Eye (tissue), 1 donor: ENCODE measurements around the gene SSBP2.
"Not testable (repeated sequence)": the region's sequence is repeated elsewhere in the genome, so short reads cannot be mapped to it uniquely, and the experiment has no call there.

Experiments
- DNase-seq: peaks from one replicate; pipeline ENCODE4 v3.0.0-alpha.2; 2015

The SSBP2 gene

GRCh38 chr5:81726297-81726696 lies 24.6 kb downstream of the SSBP2 start:
- no peak for DNase-seq

DNA sequence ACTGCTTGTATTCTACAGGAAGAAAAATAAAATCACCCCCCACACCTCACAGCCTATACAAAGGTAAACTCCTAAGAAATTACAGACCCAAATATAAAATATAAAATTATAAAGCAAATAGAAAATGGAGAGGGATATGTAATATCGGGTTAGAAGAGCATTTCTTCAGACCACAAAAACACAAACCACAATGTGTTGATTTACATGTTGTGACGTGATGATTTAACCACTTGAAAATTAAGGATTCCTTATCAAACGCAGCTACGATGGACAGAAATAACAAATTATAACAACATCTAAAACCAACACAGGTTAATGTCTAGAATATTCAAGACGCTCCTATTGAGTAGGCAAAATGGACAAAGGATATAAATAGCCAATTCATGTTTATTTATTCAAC lies 26.3 kb downstream of the SSBP2 start:
- no peak for DNase-seq

DNA sequence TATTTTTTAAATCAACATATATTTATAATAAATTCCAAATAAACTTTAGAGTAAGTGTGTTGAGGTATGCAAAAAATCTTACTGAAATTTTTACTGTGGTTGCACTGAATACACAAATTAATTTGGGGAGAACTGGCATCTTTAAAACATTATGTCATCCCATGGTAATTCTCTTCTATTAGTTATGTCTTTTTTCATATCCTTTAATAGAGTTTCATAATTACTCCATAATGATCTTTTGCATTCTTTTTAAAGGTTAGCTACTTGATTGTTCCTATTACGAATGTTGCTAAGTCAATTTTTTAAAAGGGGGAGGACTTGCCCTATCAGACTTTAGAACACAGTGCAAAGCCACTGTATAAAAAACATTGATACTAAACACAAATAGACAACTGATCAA lies 26.8 kb downstream of the SSBP2 start:
- no peak for DNase-seq

GRCh38 chr5:81721049-81721448 lies 29.8 kb downstream of the SSBP2 start:
- no peak for DNase-seq

- no peak for DNase-seq
These were observed 31.1 kb downstream of the SSBP2 start for GRCh38 chr5:81719743-81720345.

DNA sequence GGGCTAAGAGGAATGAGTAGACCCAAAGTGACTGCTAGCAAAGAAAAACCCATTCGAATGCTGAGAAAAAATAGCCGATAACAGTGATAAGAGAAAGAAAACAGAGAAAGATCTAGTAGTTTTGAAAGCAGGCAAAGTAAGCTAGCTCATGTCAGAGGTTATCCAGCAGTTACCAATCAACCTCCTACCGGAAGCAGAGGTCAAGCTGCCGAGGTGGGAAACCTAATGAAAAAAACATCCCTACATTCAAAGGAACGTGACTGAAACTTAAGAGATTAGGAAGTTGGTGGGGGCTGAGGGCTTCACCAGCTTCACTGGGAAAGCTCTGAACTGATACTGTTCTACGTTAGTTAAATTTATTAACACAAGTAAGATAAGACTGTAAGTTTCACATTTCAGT lies 32.6 kb downstream of the SSBP2 start:
- no peak for DNase-seq

- DNase-seq: no peak
These were observed 33.0 kb downstream of the SSBP2 start for GRCh38 chr5:81717860-81718259.

DNA sequence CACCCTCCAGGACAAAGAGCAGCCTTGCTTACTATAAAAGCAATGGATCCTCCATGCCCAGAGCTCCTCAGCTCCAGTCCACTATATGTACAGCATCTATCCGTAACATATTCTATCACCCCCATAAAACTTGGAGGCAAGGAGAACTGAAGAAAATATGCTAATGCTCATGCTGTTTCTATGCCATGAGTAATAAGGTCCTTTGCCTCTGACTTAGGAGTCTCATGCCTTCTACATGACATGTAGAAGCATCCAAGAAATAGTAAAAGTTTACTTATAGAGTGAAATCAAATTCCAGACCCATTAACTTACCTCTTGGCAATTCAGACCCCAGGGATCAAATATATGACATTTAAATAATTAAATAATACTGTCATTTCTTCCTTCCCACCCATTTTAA lies 33.7 kb downstream of the SSBP2 start:
- no peak for DNase-seq

DNA sequence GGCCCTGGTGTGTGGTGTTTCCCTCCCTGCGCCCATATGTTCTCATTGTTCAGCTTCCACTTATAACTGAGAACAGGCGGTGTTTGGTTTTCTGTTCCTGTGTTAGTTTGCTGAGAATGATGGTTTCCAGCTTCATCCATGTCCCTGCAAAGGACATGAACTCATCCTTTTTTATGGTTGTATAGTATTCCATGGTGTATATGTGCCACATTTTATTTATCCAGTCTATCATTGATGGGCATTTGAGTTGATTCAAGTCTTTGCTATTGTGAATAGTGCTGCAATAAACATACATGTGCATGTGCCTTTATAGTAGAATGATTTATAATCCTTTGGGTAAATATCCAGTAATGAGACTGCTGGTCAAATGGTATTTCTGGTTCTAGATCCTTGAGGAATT lies 36.8 kb downstream of the SSBP2 start:
- DNase-seq: not testable (repeated sequence)

GRCh38 chr5:81708889-81709288 lies 42.0 kb downstream of the SSBP2 start:
- DNase-seq: no peak

- peak; percentile 33 for DNase-seq
These were observed 47.1 kb downstream of the SSBP2 start for GRCh38 chr5:81703840-81704239.

- DNase-seq: no peak
These were observed 50.7 kb downstream of the SSBP2 start for GRCh38 chr5:81700166-81700565.

DNA sequence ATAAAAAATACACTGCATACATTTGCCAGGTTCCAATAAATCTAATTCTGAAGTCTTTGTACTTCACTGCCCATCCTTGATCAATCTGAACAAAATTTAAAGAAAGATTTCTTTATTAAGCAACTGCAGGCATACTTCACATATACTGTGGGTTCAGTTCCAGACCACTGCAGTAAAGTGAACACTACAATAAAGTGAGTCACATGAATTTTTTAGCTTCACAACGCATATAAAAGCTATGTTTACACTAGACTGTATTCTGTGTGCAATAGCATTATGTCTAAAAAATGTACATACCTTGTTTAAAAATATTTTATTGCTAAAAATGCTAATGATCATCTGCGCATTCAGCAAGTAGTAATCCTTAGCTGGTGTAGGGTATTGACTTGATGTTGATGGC lies 52.1 kb downstream of the SSBP2 start:
- DNase-seq: no peak

GRCh38 chr5:81696418-81697397 lies 54.2 kb downstream of the SSBP2 start:
- no peak for DNase-seq

- DNase-seq: no peak
These were observed 56.2 kb downstream of the SSBP2 start for GRCh38 chr5:81694726-81695125.

DNA sequence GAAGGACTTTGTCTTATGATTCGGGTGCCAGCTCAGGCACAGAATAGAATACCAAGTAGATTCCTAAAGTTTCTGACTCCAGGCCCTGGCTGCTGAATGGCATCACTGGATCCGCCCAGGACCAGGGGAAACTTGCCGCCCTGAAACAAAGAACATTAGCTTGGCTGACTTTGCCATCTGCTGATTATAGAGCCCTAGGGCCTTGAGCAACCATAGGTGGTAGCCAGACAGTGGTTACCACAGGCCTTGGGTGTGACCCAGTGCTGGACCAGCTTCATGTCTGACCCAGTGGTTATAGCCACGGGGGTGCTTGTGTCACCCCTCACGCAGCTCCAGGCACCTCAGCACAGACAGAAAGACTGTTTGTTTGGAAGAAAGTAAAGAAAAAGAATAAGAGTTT lies 62.7 kb downstream of the SSBP2 start:
- DNase-seq: no peak

DNA sequence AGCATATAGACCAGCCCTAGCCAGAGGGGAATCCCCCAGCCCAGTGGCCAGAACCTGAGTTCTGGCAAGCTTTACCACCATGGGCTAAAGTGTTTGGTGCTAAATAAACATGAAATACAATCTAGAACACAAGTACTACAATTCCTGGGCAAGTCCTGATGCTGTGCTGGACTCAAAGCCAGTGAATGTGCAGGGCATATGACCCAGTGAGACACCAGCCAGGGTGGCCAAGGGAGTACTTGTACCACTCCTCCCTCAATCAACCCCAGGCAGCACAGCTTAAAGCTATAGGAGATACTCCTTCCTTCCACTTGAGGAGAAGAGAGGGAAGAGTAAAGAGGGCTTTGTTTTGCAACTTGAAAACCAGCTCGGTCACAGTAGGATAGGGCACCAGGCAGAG lies 63.6 kb downstream of the SSBP2 start:
- DNase-seq: no peak

- DNase-seq: no peak
These were observed 65.4 kb downstream of the SSBP2 start for GRCh38 chr5:81685471-81685870.

- no peak for DNase-seq
These were observed 71.0 kb downstream of the SSBP2 start for GRCh38 chr5:81679885-81680284.

- no peak for DNase-seq
These were observed 75.5 kb downstream of the SSBP2 start for GRCh38 chr5:81675420-81675819.

DNA sequence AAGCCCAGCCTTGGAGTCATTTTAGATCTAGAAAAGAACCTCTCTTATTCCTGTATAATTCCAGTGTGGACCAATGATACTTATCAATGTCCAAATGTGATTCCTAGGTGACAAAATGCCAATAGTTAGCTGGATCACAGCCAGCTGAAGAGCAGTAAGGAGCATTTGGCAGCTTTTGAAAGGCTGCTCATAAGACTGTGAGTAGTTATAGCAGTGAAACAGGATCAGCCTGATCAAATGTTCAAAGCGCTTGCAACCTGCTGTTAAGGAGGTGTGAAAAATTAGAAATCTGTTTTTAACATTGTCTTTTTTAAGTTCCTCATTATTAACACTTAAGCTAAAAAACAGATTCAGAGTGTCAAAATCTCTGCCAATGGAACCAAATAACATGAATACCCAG lies 85.1 kb downstream of the SSBP2 start:
- DNase-seq: no peak

GRCh38 chr5:81660624-81661023 lies 90.3 kb downstream of the SSBP2 start:
- not testable (repeated sequence) for DNase-seq

- DNase-seq: no peak
These were observed 93.5 kb downstream of the SSBP2 start for GRCh38 chr5:81657386-81657785.

- DNase-seq: no peak
These were observed 94.1 kb downstream of the SSBP2 start for GRCh38 chr5:81656783-81657182.
